H1 (cell line): ENCODE data around the gene EPB41L4B. TPM values are rescaled to one million over a fixed set of nuclear protein-coding genes. Genes with fewer than 3 reads are reported as not detected.

Experiments used
- POLR2AphosphoS5 ChIP-seq: IDR thresholded peaks from 2 replicates; pipeline ENCODE4 v1.6.1; 2011; ENCODE audit warnings: low read depth, low read length
- SIN3A ChIP-seq, 2 experiments: IDR thresholded peaks in 1 of 2; conservative IDR thresholded peaks in 1 of 2; 2 replicates each; pipeline ENCODE4 v1.6.1; 2011 to 2012; ENCODE audit warnings: low read length in 2 of 2, improper control_type of control experiment in 1 of 2, low read depth in 1 of 2, mild to moderate bottlenecking in 1 of 2
- SRF ChIP-seq: IDR thresholded peaks from 2 replicates; pipeline ENCODE4 v1.6.1; 2011; ENCODE audit warnings: mild to moderate bottlenecking, low read depth, low read length, moderate library complexity
- TAF1 ChIP-seq: IDR thresholded peaks from 2 replicates; pipeline ENCODE4 v1.6.1; 2011; ENCODE audit warnings: mild to moderate bottlenecking, low read depth, low read length
- TAF7 ChIP-seq: optimal IDR thresholded peaks from 2 replicates; pipeline ENCODE3; 2011; ENCODE audit warnings: low read depth, mild to moderate bottlenecking, inconsistent platforms, low read length, moderate library complexity, borderline replicate concordance
- polyA plus RNA-seq, 7 experiments: library from polyadenylated mRNA; depleted of rRNA in 3 of 7; stranded (reverse) in 5 of 7; unstranded in 2 of 7; fragments of >200 nt in 5 of 7; fragments of 200-250 nt in 2 of 7; gene quantifications; 1 replicate in 5 of 7; 2 replicates in 1 of 7; 4 replicates in 1 of 7; pipeline versions ENCODE4 v1.2.1 to v1.2.3, GENCODE V29; 2011 to 2013; ENCODE audit warnings: missing spikeins in 2 of 7, mixed read lengths in 2 of 7
- total RNA-seq: library from RNA; stranded (reverse); fragmentation: NEBNext Ultra II Directional; extraction: Animal tissue kit (Norgen Biotek cat#: 25700); gene quantifications from 2 replicates; pipeline ENCODE4 v1.2.1, GENCODE V29; 2021
- TF ChIP-seq, protein P1 (sequence below): fragments of 300-600 bp; sonication (generic); IDR thresholded peaks from 2 replicates; pipeline ENCODE4 v1.7.1; 2012; ENCODE audit warnings: low read length, moderate library complexity, mild to moderate bottlenecking, inconsistent platforms; ENCODE audit not compliant: insufficient replicate concordance
- TF ChIP-seq, protein P2 (sequence below): IDR thresholded peaks from 2 replicates; pipeline ENCODE4 v1.6.1; 2011; ENCODE audit warnings: low read length, improper control_type of control experiment

Gene EPB41L4B
- total and polyA plus RNA-seq, 2 of the 8 experiments (the other 6 are each of a cell fraction or from before 2014, with no cell fraction given) = 11.9 to 25.0 TPM

DNA sequence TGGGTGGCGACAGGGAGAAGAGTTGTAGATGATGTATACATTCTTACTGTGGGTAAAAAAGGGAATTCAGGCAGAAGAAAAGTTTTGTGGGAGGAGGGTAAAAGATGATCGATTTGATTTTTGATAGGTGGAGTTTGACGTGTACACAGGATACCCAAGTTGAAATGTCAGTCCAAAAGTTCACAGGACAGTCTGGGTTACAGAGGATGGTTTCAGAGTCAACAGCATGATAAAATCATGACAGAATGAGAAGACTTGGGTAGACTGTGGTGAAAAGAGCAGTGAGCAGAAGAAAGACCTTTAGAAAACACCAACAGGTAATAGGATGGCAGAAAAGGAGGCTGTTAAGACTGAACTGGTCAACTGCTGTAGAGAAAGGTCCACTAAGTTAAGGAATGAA is 81.6 kb downstream of the EPB41L4B start (continued):
- TF ChIP-seq, protein P1, sequence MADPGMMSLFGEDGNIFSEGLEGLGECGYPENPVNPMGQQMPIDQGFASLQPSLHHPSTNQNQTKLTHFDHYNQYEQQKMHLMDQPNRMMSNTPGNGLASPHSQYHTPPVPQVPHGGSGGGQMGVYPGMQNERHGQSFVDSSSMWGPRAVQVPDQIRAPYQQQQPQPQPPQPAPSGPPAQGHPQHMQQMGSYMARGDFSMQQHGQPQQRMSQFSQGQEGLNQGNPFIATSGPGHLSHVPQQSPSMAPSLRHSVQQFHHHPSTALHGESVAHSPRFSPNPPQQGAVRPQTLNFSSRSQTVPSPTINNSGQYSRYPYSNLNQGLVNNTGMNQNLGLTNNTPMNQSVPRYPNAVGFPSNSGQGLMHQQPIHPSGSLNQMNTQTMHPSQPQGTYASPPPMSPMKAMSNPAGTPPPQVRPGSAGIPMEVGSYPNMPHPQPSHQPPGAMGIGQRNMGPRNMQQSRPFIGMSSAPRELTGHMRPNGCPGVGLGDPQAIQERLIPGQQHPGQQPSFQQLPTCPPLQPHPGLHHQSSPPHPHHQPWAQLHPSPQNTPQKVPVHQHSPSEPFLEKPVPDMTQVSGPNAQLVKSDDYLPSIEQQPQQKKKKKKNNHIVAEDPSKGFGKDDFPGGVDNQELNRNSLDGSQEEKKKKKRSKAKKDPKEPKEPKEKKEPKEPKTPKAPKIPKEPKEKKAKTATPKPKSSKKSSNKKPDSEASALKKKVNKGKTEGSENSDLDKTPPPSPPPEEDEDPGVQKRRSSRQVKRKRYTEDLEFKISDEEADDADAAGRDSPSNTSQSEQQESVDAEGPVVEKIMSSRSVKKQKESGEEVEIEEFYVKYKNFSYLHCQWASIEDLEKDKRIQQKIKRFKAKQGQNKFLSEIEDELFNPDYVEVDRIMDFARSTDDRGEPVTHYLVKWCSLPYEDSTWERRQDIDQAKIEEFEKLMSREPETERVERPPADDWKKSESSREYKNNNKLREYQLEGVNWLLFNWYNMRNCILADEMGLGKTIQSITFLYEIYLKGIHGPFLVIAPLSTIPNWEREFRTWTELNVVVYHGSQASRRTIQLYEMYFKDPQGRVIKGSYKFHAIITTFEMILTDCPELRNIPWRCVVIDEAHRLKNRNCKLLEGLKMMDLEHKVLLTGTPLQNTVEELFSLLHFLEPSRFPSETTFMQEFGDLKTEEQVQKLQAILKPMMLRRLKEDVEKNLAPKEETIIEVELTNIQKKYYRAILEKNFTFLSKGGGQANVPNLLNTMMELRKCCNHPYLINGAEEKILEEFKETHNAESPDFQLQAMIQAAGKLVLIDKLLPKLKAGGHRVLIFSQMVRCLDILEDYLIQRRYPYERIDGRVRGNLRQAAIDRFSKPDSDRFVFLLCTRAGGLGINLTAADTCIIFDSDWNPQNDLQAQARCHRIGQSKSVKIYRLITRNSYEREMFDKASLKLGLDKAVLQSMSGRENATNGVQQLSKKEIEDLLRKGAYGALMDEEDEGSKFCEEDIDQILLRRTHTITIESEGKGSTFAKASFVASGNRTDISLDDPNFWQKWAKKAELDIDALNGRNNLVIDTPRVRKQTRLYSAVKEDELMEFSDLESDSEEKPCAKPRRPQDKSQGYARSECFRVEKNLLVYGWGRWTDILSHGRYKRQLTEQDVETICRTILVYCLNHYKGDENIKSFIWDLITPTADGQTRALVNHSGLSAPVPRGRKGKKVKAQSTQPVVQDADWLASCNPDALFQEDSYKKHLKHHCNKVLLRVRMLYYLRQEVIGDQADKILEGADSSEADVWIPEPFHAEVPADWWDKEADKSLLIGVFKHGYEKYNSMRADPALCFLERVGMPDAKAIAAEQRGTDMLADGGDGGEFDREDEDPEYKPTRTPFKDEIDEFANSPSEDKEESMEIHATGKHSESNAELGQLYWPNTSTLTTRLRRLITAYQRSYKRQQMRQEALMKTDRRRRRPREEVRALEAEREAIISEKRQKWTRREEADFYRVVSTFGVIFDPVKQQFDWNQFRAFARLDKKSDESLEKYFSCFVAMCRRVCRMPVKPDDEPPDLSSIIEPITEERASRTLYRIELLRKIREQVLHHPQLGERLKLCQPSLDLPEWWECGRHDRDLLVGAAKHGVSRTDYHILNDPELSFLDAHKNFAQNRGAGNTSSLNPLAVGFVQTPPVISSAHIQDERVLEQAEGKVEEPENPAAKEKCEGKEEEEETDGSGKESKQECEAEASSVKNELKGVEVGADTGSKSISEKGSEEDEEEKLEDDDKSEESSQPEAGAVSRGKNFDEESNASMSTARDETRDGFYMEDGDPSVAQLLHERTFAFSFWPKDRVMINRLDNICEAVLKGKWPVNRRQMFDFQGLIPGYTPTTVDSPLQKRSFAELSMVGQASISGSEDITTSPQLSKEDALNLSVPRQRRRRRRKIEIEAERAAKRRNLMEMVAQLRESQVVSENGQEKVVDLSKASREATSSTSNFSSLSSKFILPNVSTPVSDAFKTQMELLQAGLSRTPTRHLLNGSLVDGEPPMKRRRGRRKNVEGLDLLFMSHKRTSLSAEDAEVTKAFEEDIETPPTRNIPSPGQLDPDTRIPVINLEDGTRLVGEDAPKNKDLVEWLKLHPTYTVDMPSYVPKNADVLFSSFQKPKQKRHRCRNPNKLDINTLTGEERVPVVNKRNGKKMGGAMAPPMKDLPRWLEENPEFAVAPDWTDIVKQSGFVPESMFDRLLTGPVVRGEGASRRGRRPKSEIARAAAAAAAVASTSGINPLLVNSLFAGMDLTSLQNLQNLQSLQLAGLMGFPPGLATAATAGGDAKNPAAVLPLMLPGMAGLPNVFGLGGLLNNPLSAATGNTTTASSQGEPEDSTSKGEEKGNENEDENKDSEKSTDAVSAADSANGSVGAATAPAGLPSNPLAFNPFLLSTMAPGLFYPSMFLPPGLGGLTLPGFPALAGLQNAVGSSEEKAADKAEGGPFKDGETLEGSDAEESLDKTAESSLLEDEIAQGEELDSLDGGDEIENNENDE = no peak
- TF ChIP-seq, protein P2, sequence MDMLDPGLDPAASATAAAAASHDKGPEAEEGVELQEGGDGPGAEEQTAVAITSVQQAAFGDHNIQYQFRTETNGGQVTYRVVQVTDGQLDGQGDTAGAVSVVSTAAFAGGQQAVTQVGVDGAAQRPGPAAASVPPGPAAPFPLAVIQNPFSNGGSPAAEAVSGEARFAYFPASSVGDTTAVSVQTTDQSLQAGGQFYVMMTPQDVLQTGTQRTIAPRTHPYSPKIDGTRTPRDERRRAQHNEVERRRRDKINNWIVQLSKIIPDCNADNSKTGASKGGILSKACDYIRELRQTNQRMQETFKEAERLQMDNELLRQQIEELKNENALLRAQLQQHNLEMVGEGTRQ = no peak
- TF ChIP-seq SRF = no peak
- TF ChIP-seq SIN3A (conservative IDR thresholded peaks at IDR 0.05 in 1 of 2, IDR thresholded peaks at IDR 0.05 in 1 of 2; ENCODE audit: low read depth in 1 of 2, low read length in 2 of 2) = no peak
- no peak for TF ChIP-seq TAF7
- TF ChIP-seq POLR2AphosphoS5 = no peak
- no peak for TF ChIP-seq TAF1
